Measurements from ENCODE around the gene HRAS. TPM values are rescaled to one million over a fixed set of nuclear protein-coding genes. Genes with fewer than 3 reads are reported as not detected.

Gene HRAS
- total and polyA plus RNA-seq, 2 of the 8 experiments (the other 6 are each of a cell fraction or from before 2014, with no cell fraction given): 44.3 to 54.7 TPM

GRCh38 chr11:503179-503981 is 32.0 kb downstream of the HRAS start:
- no peak overlapping the region for H3K18ac ChIP-seq (ENCODE audit: extremely low read depth, low read length)
- ChIA-PET CTCF (ENCODE audit: partially characterized antibody) (no interaction called here), POLR2A (ENCODE audit: partially characterized antibody) (interaction anchor here (0.9 to 7.1 kb wide), 4 partner anchors 10 to 31 kb away, joined by 3 to 41 read pairs (median 3); no protein-coding TSS in a partner anchor)
- DNase-seq (ENCODE audit: low read depth in 1 of 2, low spot score in 2 of 2) (no peak), FAIRE-seq (no peak)
- peaks cover 2 to 6% of the 10 kb centered on the region in 2 experiments for H4K20me1 ChIP-seq (replicated peaks in 1 of 2; ENCODE audit: control insufficient read depth in 1 of 2, insufficient read depth in 2 of 2, low read length in 2 of 2)
- H3K14ac ChIP-seq (ENCODE audit: insufficient read length): no peak overlapping the region
- H2BK120ac ChIP-seq (replicated peaks; ENCODE audit: low read depth, low read length): no peak overlapping the region
- no peak overlapping the region for H2AK5ac ChIP-seq (ENCODE audit: low read depth, low read length)
- H3K9me3 ChIP-seq (ENCODE audit: insufficient read depth in 2 of 2, low read depth in 1 of 2, low read length in 1 of 2): peaks cover 0 to 3% of the 10 kb centered on the region in 2 experiments; a peak in 1 of 4 replicates
- peak overlapping the region in 1 of 2 experiments; percentile 68; a peak in 1 of 4 replicates for H3K4me2 ChIP-seq (ENCODE audit: insufficient read depth in 1 of 2, low read depth in 2 of 2, low read length in 2 of 2)
- no peak overlapping the region for H3K4ac ChIP-seq (replicated peaks; ENCODE audit: insufficient read length, low read depth, low read length)
- no peak overlapping the region for H4K91ac ChIP-seq (replicated peaks; ENCODE audit: insufficient read length, low read length)
- peaks cover 0 to 14% of the 10 kb centered on the region in 2 experiments; a peak in 1 of 4 replicates for H3K79me2 ChIP-seq (ENCODE audit: control insufficient read depth in 1 of 2, insufficient read depth in 2 of 2, low read length in 2 of 2)
- no peaks in the 10 kb centered on the region for H3K27me3 ChIP-seq (replicated peaks in 1 of 4; ENCODE audit: control insufficient read depth in 3 of 4, extremely low read depth in 1 of 4, insufficient read depth in 3 of 4, low read length in 3 of 4)
- H3K23me2 ChIP-seq (ENCODE audit: low read depth, low read length): peaks cover 8% of the 10 kb centered on the region
- H3K4me1 ChIP-seq (replicated peaks in 1 of 4; ENCODE audit: control insufficient read depth in 3 of 4, insufficient read depth in 4 of 4, low read length in 3 of 4): peaks cover 0 to 9% (median 2%) of the 10 kb centered on the region in 4 experiments; a peak in 3 of 7 replicates
- no peak overlapping the region for H3K23ac ChIP-seq (ENCODE audit: insufficient read length)
- H3K9ac ChIP-seq (replicated peaks in 1 of 4; ENCODE audit: extremely low read depth in 1 of 4, low read depth in 3 of 4, low read length in 3 of 4): no peak overlapping the region
- H2BK15ac ChIP-seq (ENCODE audit: low read length): no peak overlapping the region
- peaks cover 8 to 26% (median 13%) of the 10 kb centered on the region in 4 experiments; a peak in 6 of 8 replicates for H3K36me3 ChIP-seq (ENCODE audit: control insufficient read depth in 2 of 4, insufficient read depth in 4 of 4, low read length in 3 of 4)
- H3K79me1 ChIP-seq (ENCODE audit: low read depth, low read length): peaks cover 2% of the 10 kb centered on the region
- no peak overlapping the region for H3K27ac ChIP-seq (ENCODE audit: low read depth, low read length)
- no peak overlapping the region for H2BK20ac ChIP-seq (ENCODE audit: low read length)
- H4K5ac ChIP-seq (ENCODE audit: insufficient read length, low read depth, low read length): no peak overlapping the region
- peak overlapping the region; percentile 60 for H4K8ac ChIP-seq (ENCODE audit: extremely low read depth, insufficient read depth, low read length)
- no peak overlapping the region for H3K56ac ChIP-seq (replicated peaks; ENCODE audit: insufficient read length, low read depth, low read length)
- peak overlapping the region in 1 of 4 experiments; percentile 23; a peak in 1 of 8 replicates for H3K4me3 ChIP-seq (ENCODE audit: extremely low read depth in 1 of 4, insufficient read depth in 2 of 4, low read depth in 3 of 4, low read length in 4 of 4)
- no peak overlapping the region for H2AFZ ChIP-seq (ENCODE audit: low read length)
- H2BK12ac ChIP-seq (ENCODE audit: low read depth, low read length): no peak overlapping the region
- no peak overlapping the region for H2BK5ac ChIP-seq (ENCODE audit: low read depth, low read length)
- WGBS, 2 experiments (ENCODE audit: extremely low coverage in 1 of 2, insufficient coverage in 1 of 2, insufficient read length in 1 of 2, insufficient replicate concordance in 2 of 2, low coverage in 1 of 2, low lambda C conversion rate in 2 of 2, missing lambda C conversion rate in 1 of 2): 92% methylated on average over 18 of the region's 24 CpGs; no CpG with 5 or more reads in 1 of the 2 experiments
- TF ChIP-seq CBX5 (IDR thresholded peaks at IDR 0.05; ENCODE audit: low read depth, low read length) (no peak), RFX5 (IDR thresholded peaks at IDR 0.05; ENCODE audit: borderline replicate concordance, low read depth, low read length) (no peak), CEBPB (IDR thresholded peaks at IDR 0.05; ENCODE audit: low read depth, low read length) (no peak), CHD1 (IDR thresholded peaks at IDR 0.05; ENCODE audit: low read depth, low read length) (no peak)

Data from H1 (cell line).